ENCODE data around the gene LCN15. TPM values are rescaled to one million over a fixed set of nuclear protein-coding genes. Genes with fewer than 3 reads are reported as not detected.

LCN15 gene
- total RNA-seq, 1 donor from 2014 or later: not detected

DNA sequence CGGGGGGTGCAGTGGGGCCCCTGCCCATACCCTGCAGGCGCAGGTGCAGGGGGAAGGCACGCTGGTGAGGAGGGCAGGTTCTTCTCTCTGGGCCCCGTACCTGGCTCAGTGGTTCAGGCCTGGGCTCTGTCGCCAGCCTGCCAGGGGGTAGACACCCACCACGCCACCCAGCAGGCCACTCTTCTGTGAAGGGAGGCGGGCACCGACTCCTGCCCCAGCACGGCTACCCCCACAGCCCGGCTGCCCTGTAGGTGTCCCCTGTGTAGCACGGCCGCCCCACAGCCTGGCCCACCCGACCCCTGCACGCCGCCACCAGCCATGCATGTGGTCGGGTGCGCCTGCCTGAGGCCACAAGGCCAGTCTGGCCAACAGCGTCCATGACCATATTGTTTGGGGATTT is 17.7 kb downstream of the LCN15 start:
- Histone ChIP-seq H3K4me3 (no peak overlapping the region), H3K36me3 (no peaks in the 10 kb centered on the region), H2AFZ (replicated peaks) (no peak overlapping the region), H3K27ac (no peak overlapping the region), H4K20me1 (ENCODE audit: low read depth) (no peaks in the 10 kb centered on the region), H3K27me3 (peaks cover 6% of the 10 kb centered on the region), H3K79me2 (ENCODE audit: low read depth) (no peaks in the 10 kb centered on the region), H3K4me2 (no peak overlapping the region), H3F3A (ENCODE audit: low read depth) (no peaks in the 10 kb centered on the region), H3K4me1 (peaks cover 11% of the 10 kb centered on the region), H3K9ac (no peak overlapping the region), H3K9me3 (ENCODE audit: low read depth) (no peaks in the 10 kb centered on the region)
- Mint-ChIP-seq H3K4me3 (no peak overlapping the region), H3K27ac (no peak overlapping the region), H3K36me3 (no peaks in the 10 kb centered on the region), H3K9me3 (peaks cover 7% of the 10 kb centered on the region), H3K4me1 (no peaks in the 10 kb centered on the region), H3K27me3 (ENCODE audit: insufficient read depth, low read depth) (peaks cover 4% of the 10 kb centered on the region)
- DNase-seq (ENCODE audit: low spot score): no peak
- TF ChIP-seq EZH2 (IDR thresholded peaks at IDR 0.05): no peak
- no peak for TF ChIP-seq EZH2phosphoT487 (IDR thresholded peaks at IDR 0.05)
- TF ChIP-seq, protein P1, sequence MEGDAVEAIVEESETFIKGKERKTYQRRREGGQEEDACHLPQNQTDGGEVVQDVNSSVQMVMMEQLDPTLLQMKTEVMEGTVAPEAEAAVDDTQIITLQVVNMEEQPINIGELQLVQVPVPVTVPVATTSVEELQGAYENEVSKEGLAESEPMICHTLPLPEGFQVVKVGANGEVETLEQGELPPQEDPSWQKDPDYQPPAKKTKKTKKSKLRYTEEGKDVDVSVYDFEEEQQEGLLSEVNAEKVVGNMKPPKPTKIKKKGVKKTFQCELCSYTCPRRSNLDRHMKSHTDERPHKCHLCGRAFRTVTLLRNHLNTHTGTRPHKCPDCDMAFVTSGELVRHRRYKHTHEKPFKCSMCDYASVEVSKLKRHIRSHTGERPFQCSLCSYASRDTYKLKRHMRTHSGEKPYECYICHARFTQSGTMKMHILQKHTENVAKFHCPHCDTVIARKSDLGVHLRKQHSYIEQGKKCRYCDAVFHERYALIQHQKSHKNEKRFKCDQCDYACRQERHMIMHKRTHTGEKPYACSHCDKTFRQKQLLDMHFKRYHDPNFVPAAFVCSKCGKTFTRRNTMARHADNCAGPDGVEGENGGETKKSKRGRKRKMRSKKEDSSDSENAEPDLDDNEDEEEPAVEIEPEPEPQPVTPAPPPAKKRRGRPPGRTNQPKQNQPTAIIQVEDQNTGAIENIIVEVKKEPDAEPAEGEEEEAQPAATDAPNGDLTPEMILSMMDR (IDR thresholded peaks at IDR 0.05): no peak

DNA sequence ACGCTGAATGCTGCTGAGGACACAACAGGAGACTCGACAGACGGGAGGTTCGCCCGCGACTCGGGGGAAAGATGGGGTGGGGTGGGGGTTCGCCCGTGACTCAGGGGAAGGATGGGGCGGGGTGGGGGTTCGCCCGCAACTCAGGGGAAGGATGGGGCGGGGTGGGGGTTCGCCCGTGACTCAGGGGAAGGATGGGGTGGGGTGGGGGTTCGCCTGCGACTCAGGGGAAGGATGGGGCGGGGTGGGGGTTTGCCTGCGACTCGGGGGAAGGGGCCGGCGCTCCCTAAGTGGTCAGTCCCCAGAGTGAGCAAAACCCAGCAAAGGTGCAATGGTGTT is 18.2 kb downstream of the LCN15 start:
- no peaks in the 10 kb centered on the region for H4K20me1 ChIP-seq (ENCODE audit: low read depth)
- H3K9ac ChIP-seq: no peak overlapping the region
- H3K27ac ChIP-seq: no peak overlapping the region
- no peak for DNase-seq (ENCODE audit: low spot score)
- H3K79me2 ChIP-seq (ENCODE audit: low read depth): no peaks in the 10 kb centered on the region
- Mint-ChIP-seq H3K27ac (no peak overlapping the region), H3K27me3 (ENCODE audit: insufficient read depth, low read depth) (peaks cover 4% of the 10 kb centered on the region), H3K9me3 (peaks cover 2% of the 10 kb centered on the region), H3K4me1 (no peaks in the 10 kb centered on the region), H3K36me3 (no peaks in the 10 kb centered on the region), H3K4me3 (no peak overlapping the region)
- H3K4me2 ChIP-seq: no peak overlapping the region
- no peaks in the 10 kb centered on the region for H3K9me3 ChIP-seq (ENCODE audit: low read depth)
- no peak overlapping the region for H2AFZ ChIP-seq (replicated peaks)
- H3K4me1 ChIP-seq: peaks cover 11% of the 10 kb centered on the region
- TF ChIP-seq, protein P1 (IDR thresholded peaks at IDR 0.05): no peak
- no peak for TF ChIP-seq EZH2 (IDR thresholded peaks at IDR 0.05)
- TF ChIP-seq EZH2phosphoT487 (IDR thresholded peaks at IDR 0.05): no peak
- no peaks in the 10 kb centered on the region for H3F3A ChIP-seq (ENCODE audit: low read depth)
- H3K27me3 ChIP-seq: peaks cover 6% of the 10 kb centered on the region
- H3K36me3 ChIP-seq: no peaks in the 10 kb centered on the region
- no peak overlapping the region for H3K4me3 ChIP-seq

DNA sequence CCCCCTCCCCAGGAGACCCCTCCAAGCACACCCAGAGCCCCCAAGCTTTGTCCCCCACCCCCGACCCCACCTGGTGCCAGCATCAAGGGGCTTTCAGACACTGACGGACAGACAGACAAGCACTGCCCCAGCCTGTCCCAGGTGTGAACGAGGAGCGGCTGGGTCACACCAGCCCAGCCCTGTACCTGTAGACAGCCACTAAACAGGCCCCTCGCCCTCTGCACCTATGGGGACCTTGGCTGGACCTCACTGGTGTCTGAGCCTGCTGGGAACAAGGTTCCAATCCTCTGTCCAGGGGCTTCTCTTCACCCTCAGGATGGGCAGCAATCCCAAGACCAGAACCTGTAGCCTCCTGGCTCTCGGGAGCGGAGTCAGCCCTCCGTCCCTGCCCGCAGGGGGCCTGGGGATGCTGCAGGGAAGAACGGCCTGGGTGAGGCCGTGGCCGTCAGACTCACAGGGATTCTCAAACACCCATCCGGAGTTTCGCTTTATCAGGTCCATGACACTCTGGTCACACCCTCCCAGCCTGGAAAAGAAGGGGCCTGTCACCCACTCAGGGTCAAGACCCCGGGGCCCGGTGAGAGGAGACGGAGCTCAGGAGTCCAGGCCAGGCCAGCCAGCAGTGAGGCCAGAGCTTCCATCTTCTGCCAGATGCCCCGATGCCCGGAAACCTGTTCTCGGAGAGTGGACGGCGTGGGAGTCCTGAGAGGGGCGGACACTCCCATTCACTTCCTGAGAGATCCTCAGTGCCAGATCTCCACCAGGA is 18.7 kb downstream of the LCN15 start:
- H3K4me1 Mint-ChIP-seq: no peaks in the 10 kb centered on the region
- Histone ChIP-seq H3K9me3 (ENCODE audit: low read depth) (no peaks in the 10 kb centered on the region), H2AFZ (replicated peaks) (no peak overlapping the region), H3K79me2 (ENCODE audit: low read depth) (no peaks in the 10 kb centered on the region), H4K20me1 (ENCODE audit: low read depth) (no peaks in the 10 kb centered on the region), H3K9ac (no peak overlapping the region), H3K36me3 (no peaks in the 10 kb centered on the region), H3K4me1 (peaks cover 11% of the 10 kb centered on the region), H3K27ac (no peak overlapping the region), H3K4me3 (no peak overlapping the region), H3K4me2 (no peak overlapping the region), H3F3A (ENCODE audit: low read depth) (no peaks in the 10 kb centered on the region), H3K27me3 (peaks cover 6% of the 10 kb centered on the region)
- peaks cover 4% of the 10 kb centered on the region for H3K27me3 Mint-ChIP-seq (ENCODE audit: insufficient read depth, low read depth)
- H3K36me3 Mint-ChIP-seq: no peaks in the 10 kb centered on the region
- peak; percentile 6 for DNase-seq (ENCODE audit: low spot score)
- H3K9me3 Mint-ChIP-seq: no peaks in the 10 kb centered on the region
- TF ChIP-seq, protein P1 (IDR thresholded peaks at IDR 0.05): no peak
- TF ChIP-seq EZH2 (IDR thresholded peaks at IDR 0.05) (no peak), EZH2phosphoT487 (IDR thresholded peaks at IDR 0.05) (no peak)
- H3K4me3 Mint-ChIP-seq: no peak overlapping the region
- H3K27ac Mint-ChIP-seq: no peak overlapping the region
